ENCODE measurements around the gene BTBD1.

DNA sequence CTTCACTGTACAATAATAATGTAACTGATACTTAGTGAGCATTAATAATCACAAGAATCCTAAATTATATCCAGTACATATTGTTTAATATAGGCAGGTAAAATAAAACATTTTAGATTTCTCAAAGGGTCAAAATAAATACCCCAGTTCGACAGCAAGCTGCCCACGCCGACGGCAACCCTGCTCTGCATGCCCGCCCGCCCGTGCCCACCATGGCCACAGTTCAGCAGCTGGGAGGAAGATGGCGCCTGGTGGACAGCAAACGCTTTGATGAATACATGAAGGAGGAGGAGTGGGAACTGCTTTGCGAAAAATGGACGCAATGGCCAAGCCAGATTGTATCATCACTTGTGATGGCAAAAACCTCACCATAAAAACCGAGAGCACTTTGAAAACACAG lies 22.9 kb downstream of the BTBD1 start:
- TF ChIP-seq, protein P1, sequence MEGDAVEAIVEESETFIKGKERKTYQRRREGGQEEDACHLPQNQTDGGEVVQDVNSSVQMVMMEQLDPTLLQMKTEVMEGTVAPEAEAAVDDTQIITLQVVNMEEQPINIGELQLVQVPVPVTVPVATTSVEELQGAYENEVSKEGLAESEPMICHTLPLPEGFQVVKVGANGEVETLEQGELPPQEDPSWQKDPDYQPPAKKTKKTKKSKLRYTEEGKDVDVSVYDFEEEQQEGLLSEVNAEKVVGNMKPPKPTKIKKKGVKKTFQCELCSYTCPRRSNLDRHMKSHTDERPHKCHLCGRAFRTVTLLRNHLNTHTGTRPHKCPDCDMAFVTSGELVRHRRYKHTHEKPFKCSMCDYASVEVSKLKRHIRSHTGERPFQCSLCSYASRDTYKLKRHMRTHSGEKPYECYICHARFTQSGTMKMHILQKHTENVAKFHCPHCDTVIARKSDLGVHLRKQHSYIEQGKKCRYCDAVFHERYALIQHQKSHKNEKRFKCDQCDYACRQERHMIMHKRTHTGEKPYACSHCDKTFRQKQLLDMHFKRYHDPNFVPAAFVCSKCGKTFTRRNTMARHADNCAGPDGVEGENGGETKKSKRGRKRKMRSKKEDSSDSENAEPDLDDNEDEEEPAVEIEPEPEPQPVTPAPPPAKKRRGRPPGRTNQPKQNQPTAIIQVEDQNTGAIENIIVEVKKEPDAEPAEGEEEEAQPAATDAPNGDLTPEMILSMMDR (IDR thresholded peaks at IDR 0.05): no peak
- TF ChIP-seq EZH2 (IDR thresholded peaks at IDR 0.05): no peak
